ENCODE measurements around the gene DCHS1. TPM values are rescaled to one million over a fixed set of nuclear protein-coding genes. Genes with fewer than 3 reads are reported as not detected.

The DCHS1 gene
- total and polyA plus RNA-seq, 9 of the 15 experiments (the other 6 are each of a cell fraction or from before 2014, with no cell fraction given) = 0.04 to 0.49 (median 0.14) TPM; not detected in 2

DNA sequence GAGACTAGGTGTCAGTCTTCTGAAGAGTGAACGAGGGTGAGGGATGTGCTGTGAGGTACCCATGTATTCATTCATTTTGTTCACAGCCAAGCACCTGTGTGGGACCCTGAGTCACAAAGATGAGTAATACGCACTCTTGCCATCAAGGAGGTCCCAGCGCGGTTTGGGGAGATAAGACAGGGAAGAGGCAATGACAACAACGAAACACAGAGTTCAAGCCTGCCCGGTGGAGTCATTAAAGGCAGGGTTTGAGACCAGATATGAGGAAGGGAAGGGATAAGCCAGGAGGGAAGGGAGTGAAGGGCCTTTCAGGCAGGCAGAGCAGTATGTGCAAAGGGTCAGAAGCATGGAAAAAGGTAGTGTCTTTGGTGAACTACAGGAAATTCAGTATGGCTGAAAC lies 4.6 kb downstream of the DCHS1 start (continued):
- TF ChIP-seq TBL1XR1 (IDR thresholded peaks at IDR 0.05; ENCODE audit: low read length in 2 of 2) (no peak), ZNF57 (CRISPR knock-in tag; IDR thresholded peaks at IDR 0.05) (no peak), RBFOX2 (IDR thresholded peaks at IDR 0.05; ENCODE audit: low read depth, low read length) (no peak), RAD21 (CRISPR knock-in tag; conservative IDR thresholded peaks at IDR 0.05 in 1 of 2, IDR thresholded peaks at IDR 0.05 in 1 of 2) (peak in 1 of 2 experiments; percentile 7; a peak in 1 of 4 replicates), PRPF4 (IDR thresholded peaks at IDR 0.05; ENCODE audit: insufficient read depth, low read depth, low read length, poor library complexity, severe bottlenecking) (no peak), ZFP1 (CRISPR knock-in tag; IDR thresholded peaks at IDR 0.05) (no peak), TAL1 (IDR thresholded peaks at IDR 0.05) (peak; percentile 57), ARID2 (IDR thresholded peaks at IDR 0.05) (no peak), ZNF75A (CRISPR knock-in tag; IDR thresholded peaks at IDR 0.05) (no peak), MED1 (CRISPR knock-in tag; IDR thresholded peaks at IDR 0.05; ENCODE audit: borderline replicate concordance) (no peak), IFI16 (CRISPR knock-in tag; IDR thresholded peaks at IDR 0.05) (no peak), POLR2AphosphoS2 (IDR thresholded peaks at IDR 0.05; ENCODE audit: low read length) (no peak), ZSCAN32 (CRISPR knock-in tag; IDR thresholded peaks at IDR 0.05) (no peak), ZKSCAN3 (CRISPR knock-in tag; IDR thresholded peaks at IDR 0.05) (no peak), HOXB6 (CRISPR knock-in tag; IDR thresholded peaks at IDR 0.05; ENCODE audit: borderline replicate concordance) (no peak), SRSF1 (IDR thresholded peaks at IDR 0.05; ENCODE audit: low read depth, low read length) (no peak)
- TF ChIP-seq, protein P1, sequence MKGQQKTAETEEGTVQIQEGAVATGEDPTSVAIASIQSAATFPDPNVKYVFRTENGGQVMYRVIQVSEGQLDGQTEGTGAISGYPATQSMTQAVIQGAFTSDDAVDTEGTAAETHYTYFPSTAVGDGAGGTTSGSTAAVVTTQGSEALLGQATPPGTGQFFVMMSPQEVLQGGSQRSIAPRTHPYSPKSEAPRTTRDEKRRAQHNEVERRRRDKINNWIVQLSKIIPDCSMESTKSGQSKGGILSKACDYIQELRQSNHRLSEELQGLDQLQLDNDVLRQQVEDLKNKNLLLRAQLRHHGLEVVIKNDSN (CRISPR knock-in tag; IDR thresholded peaks at IDR 0.05) = no peak
- TF ChIP-seq, protein P2, sequence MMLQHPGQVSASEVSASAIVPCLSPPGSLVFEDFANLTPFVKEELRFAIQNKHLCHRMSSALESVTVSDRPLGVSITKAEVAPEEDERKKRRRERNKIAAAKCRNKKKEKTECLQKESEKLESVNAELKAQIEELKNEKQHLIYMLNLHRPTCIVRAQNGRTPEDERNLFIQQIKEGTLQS (IDR thresholded peaks at IDR 0.05) = peak; percentile 91
- TF ChIP-seq, protein P2 (CRISPR knock-in tag; conservative IDR thresholded peaks at IDR 0.05) = no peak
- TF ChIP-seq, protein P3, sequence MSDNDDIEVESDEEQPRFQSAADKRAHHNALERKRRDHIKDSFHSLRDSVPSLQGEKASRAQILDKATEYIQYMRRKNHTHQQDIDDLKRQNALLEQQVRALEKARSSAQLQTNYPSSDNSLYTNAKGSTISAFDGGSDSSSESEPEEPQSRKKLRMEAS (CRISPR knock-in tag; IDR thresholded peaks at IDR 0.05) = 0 out of 2 replicates have a peak, but pooled peaks have one; percentile 29
- TF ChIP-seq, protein P4, sequence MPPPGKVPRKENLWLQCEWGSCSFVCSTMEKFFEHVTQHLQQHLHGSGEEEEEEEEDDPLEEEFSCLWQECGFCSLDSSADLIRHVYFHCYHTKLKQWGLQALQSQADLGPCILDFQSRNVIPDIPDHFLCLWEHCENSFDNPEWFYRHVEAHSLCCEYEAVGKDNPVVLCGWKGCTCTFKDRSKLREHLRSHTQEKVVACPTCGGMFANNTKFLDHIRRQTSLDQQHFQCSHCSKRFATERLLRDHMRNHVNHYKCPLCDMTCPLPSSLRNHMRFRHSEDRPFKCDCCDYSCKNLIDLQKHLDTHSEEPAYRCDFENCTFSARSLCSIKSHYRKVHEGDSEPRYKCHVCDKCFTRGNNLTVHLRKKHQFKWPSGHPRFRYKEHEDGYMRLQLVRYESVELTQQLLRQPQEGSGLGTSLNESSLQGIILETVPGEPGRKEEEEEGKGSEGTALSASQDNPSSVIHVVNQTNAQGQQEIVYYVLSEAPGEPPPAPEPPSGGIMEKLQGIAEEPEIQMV (tag; conservative IDR thresholded peaks at IDR 0.05; ENCODE audit: low read depth) = no peak
- TF ChIP-seq, protein P5, sequence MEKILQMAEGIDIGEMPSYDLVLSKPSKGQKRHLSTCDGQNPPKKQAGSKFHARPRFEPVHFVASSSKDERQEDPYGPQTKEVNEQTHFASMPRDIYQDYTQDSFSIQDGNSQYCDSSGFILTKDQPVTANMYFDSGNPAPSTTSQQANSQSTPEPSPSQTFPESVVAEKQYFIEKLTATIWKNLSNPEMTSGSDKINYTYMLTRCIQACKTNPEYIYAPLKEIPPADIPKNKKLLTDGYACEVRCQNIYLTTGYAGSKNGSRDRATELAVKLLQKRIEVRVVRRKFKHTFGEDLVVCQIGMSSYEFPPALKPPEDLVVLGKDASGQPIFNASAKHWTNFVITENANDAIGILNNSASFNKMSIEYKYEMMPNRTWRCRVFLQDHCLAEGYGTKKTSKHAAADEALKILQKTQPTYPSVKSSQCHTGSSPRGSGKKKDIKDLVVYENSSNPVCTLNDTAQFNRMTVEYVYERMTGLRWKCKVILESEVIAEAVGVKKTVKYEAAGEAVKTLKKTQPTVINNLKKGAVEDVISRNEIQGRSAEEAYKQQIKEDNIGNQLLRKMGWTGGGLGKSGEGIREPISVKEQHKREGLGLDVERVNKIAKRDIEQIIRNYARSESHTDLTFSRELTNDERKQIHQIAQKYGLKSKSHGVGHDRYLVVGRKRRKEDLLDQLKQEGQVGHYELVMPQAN (IDR thresholded peaks at IDR 0.05; ENCODE audit: borderline replicate concordance) = no peak
- TF ChIP-seq, protein P6, sequence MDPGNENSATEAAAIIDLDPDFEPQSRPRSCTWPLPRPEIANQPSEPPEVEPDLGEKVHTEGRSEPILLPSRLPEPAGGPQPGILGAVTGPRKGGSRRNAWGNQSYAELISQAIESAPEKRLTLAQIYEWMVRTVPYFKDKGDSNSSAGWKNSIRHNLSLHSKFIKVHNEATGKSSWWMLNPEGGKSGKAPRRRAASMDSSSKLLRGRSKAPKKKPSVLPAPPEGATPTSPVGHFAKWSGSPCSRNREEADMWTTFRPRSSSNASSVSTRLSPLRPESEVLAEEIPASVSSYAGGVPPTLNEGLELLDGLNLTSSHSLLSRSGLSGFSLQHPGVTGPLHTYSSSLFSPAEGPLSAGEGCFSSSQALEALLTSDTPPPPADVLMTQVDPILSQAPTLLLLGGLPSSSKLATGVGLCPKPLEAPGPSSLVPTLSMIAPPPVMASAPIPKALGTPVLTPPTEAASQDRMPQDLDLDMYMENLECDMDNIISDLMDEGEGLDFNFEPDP (CRISPR knock-in tag; IDR thresholded peaks at IDR 0.05) = no peak

Measured in K562 (cell line).